A204.1 (cell line): Measurements from ENCODE around the gene GBP6.
"Not testable (repeated sequence)": the region's sequence is repeated elsewhere in the genome, so short reads cannot be mapped to it uniquely, and the experiment has no call there.

Source experiments
- FAIRE-seq: peaks from 2 replicates; lab custom pipeline; 2012; peaks lifted over from hg19 to GRCh38; lab: Jason Lieb, UNC

Gene GBP6

GRCh38 chr1:89373810-89374209 is 10.0 kb downstream of the GBP6 start:
- FAIRE-seq: not testable (repeated sequence)

- no peak for FAIRE-seq
Observed at GRCh38 chr1:89378001-89378400, 14.1 kb downstream of the GBP6 start.

GRCh38 chr1:89381618-89382017 is 17.8 kb downstream of the GBP6 start:
- no peak for FAIRE-seq

DNA sequence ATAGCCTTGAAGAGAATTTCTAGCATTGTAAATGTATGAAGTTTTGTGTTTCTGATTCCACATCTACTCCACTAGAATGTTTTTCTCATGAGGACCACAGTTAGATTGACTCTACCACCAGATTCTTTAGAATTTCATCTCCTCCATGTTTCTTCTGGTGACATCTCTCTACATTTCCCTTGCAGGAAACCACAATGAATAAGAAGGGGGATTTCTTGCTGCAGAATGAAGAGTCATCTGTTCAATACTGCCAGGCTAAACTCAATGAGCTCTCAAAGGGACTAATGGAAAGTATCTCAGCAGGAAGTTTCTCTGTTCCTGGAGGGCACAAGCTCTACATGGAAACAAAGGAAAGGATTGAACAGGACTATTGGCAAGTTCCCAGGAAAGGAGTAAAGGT is 18.6 kb downstream of the GBP6 start:
- no peak for FAIRE-seq

- no peak for FAIRE-seq
Observed at GRCh38 chr1:89383185-89383584, 19.3 kb downstream of the GBP6 start.

GRCh38 chr1:89390707-89391106 is 26.8 kb downstream of the GBP6 start:
- no peak for FAIRE-seq

- no peak for FAIRE-seq
Observed at GRCh38 chr1:89391686-89392085, 27.8 kb downstream of the GBP6 start.

- no peak for FAIRE-seq
Observed at GRCh38 chr1:89394851-89395250, 31.0 kb downstream of the GBP6 start.

DNA sequence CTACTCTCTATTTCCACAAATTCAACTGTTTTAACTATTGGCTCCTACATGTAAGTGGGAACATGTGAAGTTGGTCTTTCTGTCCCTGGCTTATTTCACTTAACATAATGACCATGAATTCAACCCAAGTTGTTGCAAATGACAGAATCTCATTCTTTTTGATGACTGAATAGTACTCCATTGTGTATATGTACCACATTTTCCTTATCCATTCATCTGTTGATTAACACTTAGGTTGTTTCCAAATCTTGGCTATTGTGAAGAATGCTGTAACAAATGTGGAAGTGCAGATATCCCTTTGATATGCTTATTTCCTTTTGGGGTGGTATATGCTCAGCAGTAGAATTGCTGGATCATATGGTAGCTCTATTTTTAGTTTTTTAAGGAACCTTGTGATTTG is 33.0 kb downstream of the GBP6 start:
- no peak for FAIRE-seq

GRCh38 chr1:89405275-89405929 is 41.5 kb downstream of the GBP6 start:
- FAIRE-seq: no peak

- FAIRE-seq: no peak
Observed at GRCh38 chr1:89407360-89407759, 43.5 kb downstream of the GBP6 start.

GRCh38 chr1:89407768-89408167 is 43.9 kb downstream of the GBP6 start:
- not testable (repeated sequence) for FAIRE-seq

- FAIRE-seq: no peak
Observed at GRCh38 chr1:89425056-89425455, 61.2 kb downstream of the GBP6 start.

DNA sequence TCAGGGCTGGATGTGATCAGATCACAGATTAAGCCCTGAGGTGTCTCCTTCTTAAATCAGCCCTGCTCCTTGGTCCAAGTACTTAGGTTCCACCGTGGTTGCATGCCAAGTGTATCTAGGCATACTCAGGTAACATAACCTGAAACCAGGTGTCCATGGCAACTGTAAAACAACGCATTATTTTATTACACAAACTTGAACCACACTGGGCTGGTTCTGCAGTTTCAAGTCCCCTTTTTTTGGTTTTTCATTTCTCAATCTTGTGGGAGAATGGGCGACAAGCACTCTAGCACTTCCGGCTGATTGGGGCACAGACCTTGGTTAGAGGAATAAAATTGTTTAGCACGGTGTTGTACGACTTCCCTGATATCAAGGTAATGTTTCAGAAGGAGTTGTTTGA is 65.2 kb downstream of the GBP6 start:
- no peak for FAIRE-seq

DNA sequence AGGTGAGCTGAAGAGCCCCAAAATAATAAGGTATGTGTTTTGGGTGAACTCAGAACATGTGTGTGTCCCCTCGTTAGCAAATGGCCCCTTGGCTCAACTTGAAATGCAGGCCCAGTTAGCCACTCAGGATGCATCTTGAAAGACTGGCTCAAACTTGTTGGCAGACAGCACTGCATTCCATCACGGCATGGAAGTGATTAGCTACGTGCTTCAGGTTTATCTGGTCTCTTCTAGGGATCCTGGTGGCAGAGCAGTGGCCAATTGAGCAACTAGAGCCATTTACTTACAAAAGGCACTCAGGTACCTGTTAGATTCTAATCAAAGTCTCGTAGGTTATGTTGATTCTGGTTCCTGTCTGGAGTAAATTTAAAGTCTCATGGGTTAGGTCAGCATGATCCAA is 65.8 kb downstream of the GBP6 start:
- not testable (repeated sequence) for FAIRE-seq

DNA sequence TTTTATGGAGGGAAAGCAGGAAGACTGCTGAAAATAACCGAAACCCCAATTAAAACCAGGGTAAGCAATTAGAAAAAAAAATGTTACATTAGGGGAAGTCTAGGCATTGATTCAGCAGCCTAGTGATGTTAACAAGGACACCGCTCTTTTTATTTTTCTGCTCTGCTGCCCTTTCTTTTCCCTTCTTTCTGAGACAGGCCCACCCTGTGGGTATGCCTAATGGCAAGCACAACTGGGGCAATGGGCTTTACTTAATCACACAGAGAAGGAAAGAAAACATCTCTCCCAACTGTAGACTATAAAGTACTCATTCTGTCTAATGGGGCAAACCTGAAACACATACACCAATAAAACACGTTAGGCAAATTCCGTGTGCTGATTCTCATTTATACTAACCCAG is 69.6 kb downstream of the GBP6 start:
- no peak for FAIRE-seq

- FAIRE-seq: not testable (repeated sequence)
Observed at GRCh38 chr1:89434058-89434780, 70.4 kb downstream of the GBP6 start.
